ENCODE measurements around the gene DGLUCY.
A peak's percentile ranks its signal among the peaks of the same experiment; 100 is the strongest.
"Not testable (repeated sequence)": the region's sequence is repeated elsewhere in the genome, so short reads cannot be mapped to it uniquely, and the experiment has no call there.

DGLUCY gene

DNA sequence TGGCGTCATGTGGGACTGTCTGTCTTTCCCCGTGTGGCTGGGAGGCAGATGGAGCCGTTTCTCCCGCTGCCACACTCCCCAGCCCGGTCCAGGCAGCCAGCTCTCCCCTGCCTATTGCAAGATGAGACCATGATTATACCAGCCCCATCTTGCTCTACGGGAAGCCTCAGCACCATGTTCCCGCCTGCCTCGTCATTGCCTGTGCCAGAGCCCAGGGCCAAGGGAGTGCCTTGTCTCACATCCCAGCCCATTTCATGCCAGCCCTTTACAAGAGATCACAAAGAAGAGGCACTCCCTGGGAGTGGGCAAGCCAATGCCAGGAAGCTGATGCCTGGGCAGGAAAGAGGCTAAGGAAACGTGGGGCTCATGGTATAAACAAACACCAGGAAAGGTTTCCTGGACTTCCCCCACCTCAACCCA, 106.7 kb downstream of the DGLUCY start:
- DNase-seq = no peak
- in situ Hi-C loops (cut with MboI; ENCODE audit: low pct_unique_long_range_greater_than_20kb, low sequenced_read_pairs) = no loop called here

DNA sequence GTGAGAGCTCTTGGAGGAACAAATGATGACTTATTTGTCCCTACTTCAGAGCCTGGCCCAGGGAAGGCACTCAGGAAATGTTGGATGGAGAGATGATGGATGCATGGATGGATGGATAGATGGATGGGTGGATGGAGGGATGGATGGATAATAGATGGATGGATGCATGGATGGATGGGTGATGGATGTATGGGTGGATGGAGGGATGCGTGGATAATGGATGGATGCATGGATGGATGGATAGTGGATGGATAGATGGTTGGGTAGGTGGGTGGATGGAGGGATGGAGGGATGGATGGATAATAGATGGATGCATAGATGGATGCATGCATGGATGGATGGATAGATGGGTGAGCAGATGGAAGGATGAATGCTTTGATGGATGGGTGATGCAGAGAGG, 107.4 kb downstream of the DGLUCY start:
- no peak for DNase-seq
- in situ Hi-C loops (cut with MboI; ENCODE audit: low pct_unique_long_range_greater_than_20kb, low sequenced_read_pairs) = no loop called here

DNA sequence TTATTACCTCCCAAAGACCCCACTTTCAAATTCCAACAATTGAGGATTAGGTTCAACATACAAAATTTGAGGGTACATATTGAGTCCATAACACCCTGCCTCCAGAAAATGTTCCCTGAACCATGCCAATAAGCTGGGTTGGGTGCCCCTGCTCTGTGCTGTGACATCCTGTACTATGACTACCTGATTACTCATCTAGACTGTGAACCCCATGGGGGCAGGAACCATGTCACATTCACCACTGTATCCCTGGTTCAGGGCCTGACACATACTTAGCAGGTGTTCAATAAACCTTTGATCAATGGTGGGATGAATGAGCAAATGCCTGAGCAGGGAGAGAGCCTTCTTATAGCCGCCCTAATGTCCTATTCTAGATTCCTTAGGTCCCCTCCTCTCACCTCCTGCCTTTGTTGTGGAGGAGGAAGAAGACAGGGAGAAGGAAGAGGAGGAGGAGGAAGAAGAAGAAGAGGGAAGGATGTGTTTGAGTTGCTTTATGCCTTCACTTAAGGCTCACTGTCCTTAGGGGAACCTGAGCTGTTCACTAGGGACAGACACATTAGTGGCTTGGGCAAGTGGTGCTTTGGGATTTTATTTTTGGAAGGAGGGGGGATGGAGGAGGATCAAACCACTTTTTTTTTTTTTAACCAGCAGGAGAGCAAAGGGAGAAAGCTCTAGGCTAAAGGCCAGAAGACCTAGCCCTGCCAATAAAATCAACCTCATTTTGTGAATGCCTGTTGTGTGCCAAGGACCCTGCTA, 109.3 kb downstream of the DGLUCY start:
- no peak for DNase-seq
- in situ Hi-C loops (cut with MboI; ENCODE audit: low pct_unique_long_range_greater_than_20kb, low sequenced_read_pairs) = no loop called here

DNA sequence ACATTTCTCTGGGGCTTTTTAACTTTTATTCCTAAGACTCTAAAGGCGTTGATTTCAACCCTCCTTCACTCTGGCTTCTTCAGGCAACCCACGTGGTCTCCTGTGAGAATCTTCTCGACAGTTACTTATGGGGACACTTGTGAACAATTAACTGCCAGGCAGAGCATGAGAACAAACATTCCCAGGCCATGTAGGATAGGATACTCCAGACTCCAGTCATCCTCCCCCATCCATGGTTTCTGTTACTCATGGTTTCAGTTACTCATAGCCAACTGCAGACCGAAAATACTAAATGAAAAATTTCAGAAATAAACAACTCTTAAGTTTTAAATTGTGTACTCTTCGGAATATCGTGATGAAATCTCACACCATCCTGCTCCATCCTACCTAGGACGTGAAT, 111.2 kb downstream of the DGLUCY start:
- no peak for DNase-seq
- in situ Hi-C loops (cut with MboI; ENCODE audit: low pct_unique_long_range_greater_than_20kb, low sequenced_read_pairs) = no loop called here

DNA sequence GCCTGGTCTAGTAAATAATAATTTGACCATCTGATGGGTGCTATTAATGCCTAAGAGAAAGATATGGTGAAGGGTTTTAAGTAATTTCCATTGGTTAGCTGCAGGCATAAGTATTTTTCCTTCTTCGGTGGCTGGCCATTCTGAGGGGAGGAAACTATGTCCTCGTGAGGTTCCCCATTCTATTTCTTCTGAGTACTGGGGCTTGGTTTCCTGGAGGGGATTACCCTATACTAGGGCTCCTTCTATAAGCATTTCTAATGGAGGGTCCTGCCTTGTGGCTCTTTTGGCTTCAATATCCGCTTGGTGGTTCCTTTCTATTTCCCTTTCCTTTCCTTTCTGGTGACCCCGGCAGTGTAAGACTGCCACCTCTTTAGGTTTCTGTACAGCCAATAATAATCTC, 112.5 kb downstream of the DGLUCY start:
- in situ Hi-C loops (cut with MboI; ENCODE audit: low pct_unique_long_range_greater_than_20kb, low sequenced_read_pairs); DNase-seq: not testable (repeated sequence)

DNA sequence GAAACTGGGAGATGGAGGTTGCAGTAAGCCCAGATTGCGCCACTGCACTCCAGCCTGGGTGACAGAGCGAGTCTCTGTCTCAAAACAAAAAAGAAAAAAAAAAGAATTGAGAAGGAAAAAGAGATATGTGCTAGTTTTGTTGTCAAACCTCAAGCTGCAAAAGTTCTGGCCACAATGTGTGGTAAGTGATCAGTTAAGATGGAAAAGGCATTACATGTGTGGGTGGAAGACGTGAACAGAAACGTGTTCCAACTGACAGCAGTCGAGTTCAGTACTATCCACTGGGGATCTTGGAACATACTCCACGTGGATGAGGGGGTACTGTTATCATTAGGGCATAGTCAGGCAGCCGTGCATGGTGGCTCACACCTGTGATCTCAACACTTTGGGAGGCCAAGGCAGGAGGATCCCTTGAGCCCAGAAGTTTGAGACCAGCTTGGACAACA, 113.3 kb downstream of the DGLUCY start:
- in situ Hi-C loops (cut with MboI; ENCODE audit: low pct_unique_long_range_greater_than_20kb, low sequenced_read_pairs) = no loop called here
- DNase-seq = no peak

DNA sequence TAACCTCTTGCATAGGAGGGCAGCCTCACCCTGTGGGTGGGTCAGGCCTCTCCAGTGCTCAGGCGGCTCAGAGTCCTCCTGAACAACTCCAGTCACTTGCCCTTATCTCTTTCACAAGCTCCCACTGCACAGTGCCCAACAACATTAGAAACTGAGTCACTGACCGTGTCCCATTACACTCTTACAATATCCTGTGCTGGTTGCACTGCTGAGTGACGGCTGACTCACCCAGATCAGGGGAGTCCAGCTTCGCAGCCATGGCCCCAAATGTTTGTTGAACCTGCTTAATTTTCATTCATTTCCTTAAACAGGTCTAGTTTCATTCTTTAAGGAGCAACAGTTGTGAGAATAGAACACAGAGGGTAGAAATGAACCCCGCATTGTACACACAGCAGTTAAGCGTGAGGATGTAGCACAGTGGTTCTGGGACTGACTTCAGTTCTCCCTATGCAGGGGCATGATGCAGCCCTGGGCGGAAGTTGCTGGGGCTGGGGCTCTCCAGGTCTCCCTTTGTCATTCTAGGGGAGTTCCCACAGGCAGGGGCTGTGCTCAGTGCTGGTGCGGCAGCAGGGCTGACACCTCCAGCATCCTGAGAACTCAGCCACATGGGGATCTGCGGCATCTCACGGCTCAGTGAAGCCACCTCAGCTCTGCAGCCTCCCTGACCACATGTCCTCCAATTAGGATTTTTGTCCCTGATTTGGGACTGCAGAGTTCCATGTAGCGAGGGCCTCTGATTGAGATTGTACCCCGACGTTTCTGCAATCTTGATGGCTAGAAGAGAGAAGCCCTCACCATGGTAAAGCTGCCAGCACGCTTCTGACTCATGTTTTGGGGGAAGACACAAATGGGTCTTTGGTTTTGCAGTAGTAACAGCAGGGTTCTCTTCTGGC, 114.5 kb downstream of the DGLUCY start:
- in situ Hi-C loops (cut with MboI; ENCODE audit: low pct_unique_long_range_greater_than_20kb, low sequenced_read_pairs) = no loop called here
- DNase-seq = no peak

DNA sequence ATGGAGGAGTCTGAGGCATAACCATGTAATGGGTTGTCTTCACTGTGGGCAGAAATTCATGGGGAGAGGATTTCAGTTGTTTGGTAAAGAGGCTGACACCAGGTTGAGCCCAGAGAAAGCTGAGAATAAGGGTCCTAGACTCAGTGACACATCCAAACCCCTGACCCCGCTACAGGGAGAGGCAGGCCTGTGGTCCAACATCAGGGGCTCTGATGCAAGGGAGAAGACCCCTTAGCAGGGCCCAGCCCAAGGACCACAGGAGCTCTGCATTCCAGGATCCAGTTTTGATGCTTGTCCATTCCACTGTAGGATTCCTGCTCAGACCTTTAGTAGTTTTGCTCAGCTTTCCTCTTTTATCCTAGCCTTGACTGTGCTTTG, 115.1 kb downstream of the DGLUCY start:
- DNase-seq = no peak
- in situ Hi-C loops (cut with MboI; ENCODE audit: low pct_unique_long_range_greater_than_20kb, low sequenced_read_pairs) = no loop called here

DNA sequence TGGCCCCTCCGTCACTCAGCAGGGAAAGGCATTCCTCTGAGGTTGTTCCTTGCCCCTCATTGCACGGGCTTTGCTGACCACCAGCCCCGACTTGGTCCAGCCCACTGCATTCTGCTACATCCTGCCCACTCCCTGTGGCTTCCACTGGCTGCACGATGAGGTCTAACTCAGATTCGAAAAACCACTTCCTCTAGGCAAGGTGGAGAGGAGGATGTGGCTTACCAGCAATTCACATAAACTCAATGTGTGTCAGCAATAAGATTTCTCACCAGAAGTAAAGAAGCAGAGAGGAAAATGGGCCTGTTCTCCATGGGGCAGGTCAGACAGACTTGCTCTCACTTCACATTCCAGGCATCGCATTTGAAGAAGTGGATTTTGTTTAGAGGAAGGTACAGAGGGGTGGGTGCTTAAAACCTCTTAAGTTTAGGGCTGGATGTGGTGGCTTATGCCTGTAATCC, 115.9 kb downstream of the DGLUCY start:
- DNase-seq = peak; percentile 90
- in situ Hi-C loops (cut with MboI; ENCODE audit: low pct_unique_long_range_greater_than_20kb, low sequenced_read_pairs) = no loop called here

DNA sequence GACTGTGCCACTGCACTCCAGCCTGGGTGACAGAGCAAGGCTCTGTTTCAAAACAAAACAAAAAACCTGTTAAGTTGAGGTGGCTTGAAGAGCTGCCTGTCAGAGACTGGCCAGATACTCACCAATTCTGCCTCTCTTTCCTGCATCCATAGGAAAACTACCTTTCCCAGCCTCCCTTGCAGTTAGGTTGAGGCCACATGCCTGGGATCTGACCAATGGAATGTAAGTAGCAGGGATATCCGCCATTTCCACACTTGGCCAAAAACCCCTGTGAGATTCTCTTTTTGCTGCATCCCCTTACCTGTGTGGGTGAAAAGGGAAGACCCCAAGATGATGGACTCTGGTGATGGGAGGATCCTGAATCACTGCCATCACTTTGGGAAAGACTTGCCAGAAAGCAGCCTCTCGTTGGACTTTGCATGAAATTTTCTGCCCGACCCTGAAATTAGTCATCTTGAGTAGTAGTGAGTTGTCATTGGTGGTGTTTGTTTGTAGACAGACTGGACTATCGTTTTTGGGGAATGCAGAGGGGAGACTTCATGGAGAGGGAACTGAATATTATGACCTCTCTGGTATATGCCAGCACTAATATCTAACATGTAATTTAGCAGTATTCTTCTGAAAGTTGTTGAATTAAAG, 116.6 kb downstream of the DGLUCY start:
- no peak for DNase-seq
- in situ Hi-C loops (cut with MboI; ENCODE audit: low pct_unique_long_range_greater_than_20kb, low sequenced_read_pairs) = no loop called here

DNA sequence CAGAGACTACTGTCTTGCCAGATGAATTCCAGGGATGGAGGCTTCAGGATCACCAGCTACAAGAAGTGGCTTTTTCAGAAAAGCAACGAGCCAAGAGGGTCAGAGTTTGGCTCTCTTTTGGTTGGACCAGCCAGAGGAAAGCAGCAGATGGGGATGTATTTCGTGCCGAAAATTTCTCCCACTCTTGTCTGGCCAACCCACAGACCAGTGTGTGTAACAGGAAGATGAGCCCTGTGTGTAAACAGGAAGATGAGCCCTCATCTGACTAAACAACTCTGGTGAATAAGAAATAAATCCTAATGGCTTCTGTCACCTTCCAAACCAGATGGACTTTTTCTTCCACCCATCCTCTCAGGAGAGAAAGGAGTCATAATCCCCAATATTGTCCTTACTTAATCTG, 117.6 kb downstream of the DGLUCY start:
- in situ Hi-C loops (cut with MboI; ENCODE audit: low pct_unique_long_range_greater_than_20kb, low sequenced_read_pairs) = no loop called here
- DNase-seq = no peak

DNA sequence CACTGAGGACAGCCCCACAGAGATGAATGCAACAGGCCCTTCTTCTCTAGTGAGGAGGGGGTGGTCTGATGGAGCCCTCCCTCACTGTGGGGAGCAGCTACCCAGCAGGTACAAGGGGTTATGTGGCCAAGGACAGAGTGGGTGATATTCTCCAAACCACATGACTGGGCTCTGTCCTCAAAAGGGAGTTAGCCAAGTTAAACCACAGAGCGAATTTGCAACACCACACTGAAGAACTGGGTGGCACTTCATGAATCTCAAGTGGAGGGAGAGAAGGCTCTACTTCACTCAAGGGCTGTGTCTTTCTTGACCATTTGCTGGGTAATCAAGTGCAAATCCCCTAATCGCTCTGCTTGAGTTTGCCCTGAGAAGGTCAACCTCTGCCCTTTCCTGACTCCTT, 118.2 kb downstream of the DGLUCY start:
- in situ Hi-C loops (cut with MboI; ENCODE audit: low pct_unique_long_range_greater_than_20kb, low sequenced_read_pairs) = no loop called here
- no peak for DNase-seq

DNA sequence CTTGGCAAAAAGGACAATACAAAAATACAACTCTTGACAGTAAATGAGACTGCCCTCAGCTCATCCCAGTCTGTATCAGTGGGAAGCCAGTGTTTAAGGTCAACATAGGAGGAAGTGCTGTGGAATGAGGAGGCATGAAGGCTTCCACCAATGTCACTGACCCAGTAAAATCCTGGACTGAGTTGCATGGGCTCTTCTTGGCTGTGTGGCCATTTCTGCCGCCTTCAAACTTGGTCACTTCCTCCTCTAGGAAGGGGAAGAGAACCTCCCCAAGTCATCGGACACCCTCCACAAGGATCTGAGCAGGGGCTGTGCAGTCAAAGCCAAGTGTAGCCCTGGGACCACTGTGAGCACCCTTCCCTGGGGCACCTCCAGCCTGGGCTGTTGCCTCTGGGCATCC, 118.7 kb downstream of the DGLUCY start:
- in situ Hi-C loops (cut with MboI; ENCODE audit: low pct_unique_long_range_greater_than_20kb, low sequenced_read_pairs) = no loop called here
- DNase-seq = no peak

DNA sequence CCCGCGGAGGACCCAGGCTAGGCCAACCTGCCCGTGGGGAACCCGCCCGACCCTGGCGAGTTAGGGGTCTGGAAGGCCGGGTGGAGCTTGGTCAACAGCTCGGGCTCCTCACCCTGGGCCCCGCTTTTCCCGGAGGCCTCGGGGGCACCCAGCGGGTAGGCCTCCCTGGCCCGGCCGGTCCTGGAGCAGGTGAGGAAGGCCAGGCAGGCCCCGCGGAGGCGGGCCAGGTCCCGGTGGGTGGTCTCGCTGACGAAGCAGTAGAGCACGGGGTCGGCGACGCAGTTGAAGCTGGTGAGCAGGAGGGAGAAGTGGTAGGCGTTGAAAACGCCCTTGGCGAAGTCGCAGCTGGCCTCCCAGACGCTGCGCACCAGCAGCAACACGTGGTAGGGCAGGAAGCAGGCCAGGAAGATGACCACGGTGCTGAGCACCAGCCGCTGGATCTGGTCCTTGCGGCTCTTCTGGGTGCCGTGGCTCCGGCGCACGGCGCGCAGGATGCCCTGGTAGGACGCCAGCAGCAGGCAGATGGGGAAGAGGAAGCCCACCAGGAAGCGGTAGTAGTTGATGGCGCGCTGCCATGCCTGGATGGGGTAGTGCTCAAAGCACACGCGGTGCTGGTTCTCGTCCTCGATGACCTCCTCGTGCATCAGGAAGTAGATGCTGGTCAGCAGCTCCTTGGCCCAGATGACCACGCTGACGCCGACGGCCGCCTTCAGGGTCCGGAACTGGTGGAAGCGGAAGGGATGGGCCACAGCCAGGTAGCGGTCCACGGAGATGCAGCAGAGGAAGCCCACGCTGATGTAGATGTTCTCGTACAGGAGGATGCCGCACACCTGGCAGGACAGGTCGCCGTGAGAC, 120.3 kb downstream of the DGLUCY start:
- no peak for DNase-seq
- in situ Hi-C loops (cut with MboI; ENCODE audit: low pct_unique_long_range_greater_than_20kb, low sequenced_read_pairs) = no loop called here

DNA sequence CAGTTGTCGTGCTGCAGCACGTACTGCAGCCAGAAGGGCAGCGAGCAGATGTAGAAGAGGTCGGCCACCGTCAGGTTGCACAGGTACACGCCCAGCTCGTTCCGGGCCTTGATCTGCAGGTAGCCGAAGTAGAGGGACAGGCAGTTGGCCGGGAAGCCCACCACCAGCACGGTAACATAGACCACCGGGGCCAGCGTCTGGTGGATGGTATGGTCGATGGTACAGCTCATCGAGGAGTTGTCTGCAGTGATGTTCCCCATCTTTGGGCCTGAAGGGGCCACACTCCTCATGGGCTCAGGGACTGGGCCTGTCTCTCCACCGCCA, 120.9 kb downstream of the DGLUCY start:
- in situ Hi-C loops (cut with MboI; ENCODE audit: low pct_unique_long_range_greater_than_20kb, low sequenced_read_pairs) = no loop called here
- no peak for DNase-seq

DNA sequence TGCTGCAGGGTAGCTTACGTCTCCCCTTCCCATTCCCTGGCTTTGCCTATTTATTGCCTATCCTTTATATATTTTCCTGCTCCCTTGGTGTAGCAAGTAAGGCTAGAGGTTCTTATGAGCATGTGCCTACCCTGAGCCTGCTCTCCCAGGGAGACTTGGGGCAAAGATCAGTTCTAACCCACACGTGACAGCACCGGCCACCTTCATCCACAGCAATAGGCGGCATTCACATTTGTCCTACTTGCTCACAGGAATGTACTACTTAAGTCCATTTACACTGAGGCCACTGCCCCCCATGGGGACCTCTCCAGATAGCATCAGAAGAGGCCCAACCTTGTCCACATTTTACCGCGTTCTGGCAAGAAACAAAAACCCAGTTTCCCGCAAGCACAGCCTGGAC, 122.0 kb downstream of the DGLUCY start:
- in situ Hi-C loops (cut with MboI; ENCODE audit: low pct_unique_long_range_greater_than_20kb, low sequenced_read_pairs) = no loop called here
- DNase-seq = no peak

DNA sequence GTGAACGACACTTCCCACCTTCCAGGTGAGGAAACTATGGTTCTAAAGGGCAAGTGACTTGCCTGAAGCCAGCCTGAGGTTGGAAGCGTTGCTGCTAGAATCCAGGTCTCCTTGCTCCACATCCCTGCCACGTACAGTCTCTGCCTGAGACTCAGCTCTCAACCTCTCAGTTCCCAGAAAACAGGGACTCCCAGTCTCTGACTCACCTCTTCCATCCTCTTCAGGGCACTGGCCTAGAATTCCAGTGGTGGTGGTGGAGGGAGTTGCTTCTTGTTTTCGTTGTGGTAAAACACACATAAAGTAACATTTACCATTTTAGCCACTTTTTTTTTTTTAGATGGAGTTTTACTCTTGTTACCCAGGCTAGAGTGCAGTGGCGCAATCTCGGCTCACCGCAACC, 123.3 kb downstream of the DGLUCY start:
- in situ Hi-C loops (cut with MboI; ENCODE audit: low pct_unique_long_range_greater_than_20kb, low sequenced_read_pairs) = no loop called here
- DNase-seq = no peak

DNA sequence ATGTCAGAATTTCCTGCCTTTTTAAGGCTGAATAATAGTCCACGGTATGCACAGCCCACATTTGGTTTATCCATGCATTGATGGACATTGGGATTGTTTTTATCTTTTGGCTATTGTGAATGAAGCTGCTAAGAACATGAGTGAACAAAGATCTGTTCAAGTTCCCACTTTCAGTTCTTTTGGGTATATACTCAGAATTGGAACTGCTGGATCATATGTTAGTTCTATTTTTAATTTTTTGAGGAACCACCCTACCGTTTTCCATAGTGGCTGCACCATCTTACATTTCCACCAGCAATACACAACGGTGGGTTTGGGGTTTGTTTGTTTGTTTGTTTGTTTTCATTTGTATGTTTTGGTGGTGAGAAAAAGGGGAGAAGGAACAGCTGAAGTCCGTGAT, 124.2 kb downstream of the DGLUCY start:
- no peak for DNase-seq
- in situ Hi-C loops (cut with MboI; ENCODE audit: low pct_unique_long_range_greater_than_20kb, low sequenced_read_pairs) = no loop called here

DNA sequence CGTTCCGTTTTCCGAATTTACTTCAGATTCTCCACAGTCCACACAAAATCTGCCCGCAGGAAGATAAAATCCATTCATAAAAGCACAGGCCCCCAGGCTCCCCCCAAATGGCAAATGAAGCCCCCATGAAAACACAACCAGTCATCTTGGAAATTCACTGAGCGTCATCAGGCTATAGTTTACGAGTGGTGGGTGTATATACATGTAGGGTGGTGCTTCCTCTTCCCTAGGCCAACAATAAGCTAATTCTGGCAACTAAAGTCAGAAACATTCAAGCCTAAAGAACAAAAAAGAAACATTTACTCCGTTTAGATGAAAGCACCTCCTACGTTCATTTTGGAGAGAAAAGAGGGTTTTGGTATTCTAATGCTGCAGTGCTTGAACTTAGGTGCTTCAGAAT, 124.8 kb downstream of the DGLUCY start:
- in situ Hi-C loops (cut with MboI; ENCODE audit: low pct_unique_long_range_greater_than_20kb, low sequenced_read_pairs) = no loop called here
- no peak for DNase-seq
